OCI-LY1 (cell line): ENCODE measurements around the gene MRM2.

Experiments used
- CTCF ChIP-seq: fragments of 200-600 bp; sonication (generic), shearing (Covaris generic); IDR thresholded peaks from 2 replicates; pipeline ENCODE4 v1.5.1; 2017; ENCODE audit warnings: mild to moderate bottlenecking, antibody characterized with exemption, low read length, moderate library complexity, mixed read lengths
- EZH2 ChIP-seq: fragments of 200-600 bp; sonication (generic), shearing (Covaris generic); IDR thresholded peaks from 2 replicates; pipeline ENCODE4 v1.8.0; 2017; ENCODE audit warnings: borderline replicate concordance, mixed run types, mild to moderate bottlenecking, antibody characterized with exemption, low read length, moderate library complexity, mixed read lengths

GRCh38 chr7:2289111-2289586 lies 47.1 kb upstream of the MRM2 start:
- TF ChIP-seq EZH2 (no peak), CTCF (no peak)
